NCI-H82 (cell line): Measurements from ENCODE around the gene LIME1.
"Not testable (repeated sequence)": the region's sequence is repeated elsewhere in the genome, so short reads cannot be mapped to it uniquely, and the experiment has no call there.

Experiments used
- DNase-seq: peaks from one replicate; lab custom pipeline; 2025; lab: John Stamatoyannopoulos, UW

LIME1 gene

DNA sequence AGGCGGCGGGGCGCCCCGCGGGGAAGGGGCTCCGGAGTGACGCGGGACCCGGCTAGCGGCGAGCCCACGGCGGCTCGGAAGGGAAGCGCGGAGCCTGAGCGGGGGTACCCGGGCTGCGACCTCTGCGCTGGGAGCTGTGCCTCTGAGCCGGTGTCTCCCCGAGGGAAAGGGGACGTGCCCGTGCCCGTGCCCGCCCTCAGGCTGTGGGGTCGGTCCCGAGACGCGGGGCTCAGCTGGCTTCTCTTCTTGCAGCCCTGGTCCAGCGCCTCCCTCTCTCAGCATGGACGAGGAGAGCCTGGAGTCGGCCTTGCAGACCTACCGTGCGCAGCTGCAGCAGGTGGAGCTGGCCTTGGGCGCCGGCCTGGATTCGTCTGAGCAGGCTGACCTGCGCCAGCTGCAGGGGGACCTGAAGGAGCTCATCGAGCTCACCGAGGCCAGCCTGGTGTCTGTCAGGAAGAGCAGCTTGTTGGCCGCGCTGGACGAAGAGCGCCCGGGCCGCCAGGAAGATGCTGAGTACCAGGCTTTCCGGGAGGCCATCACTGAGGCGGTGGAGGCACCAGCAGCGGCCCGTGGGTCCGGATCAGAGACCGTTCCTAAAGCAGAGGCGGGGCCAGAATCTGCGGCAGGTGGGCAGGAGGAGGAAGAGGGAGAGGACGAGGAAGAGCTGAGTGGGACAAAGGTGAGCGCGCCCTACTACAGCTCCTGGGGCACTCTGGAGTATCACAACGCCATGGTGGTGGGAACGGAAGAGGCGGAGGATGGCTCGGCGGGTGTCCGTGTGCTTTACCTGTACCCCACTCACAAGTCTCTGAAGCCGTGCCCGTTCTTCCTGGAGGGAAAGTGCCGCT lies 27.9 kb upstream of the LIME1 start:
- no peak for DNase-seq

DNA sequence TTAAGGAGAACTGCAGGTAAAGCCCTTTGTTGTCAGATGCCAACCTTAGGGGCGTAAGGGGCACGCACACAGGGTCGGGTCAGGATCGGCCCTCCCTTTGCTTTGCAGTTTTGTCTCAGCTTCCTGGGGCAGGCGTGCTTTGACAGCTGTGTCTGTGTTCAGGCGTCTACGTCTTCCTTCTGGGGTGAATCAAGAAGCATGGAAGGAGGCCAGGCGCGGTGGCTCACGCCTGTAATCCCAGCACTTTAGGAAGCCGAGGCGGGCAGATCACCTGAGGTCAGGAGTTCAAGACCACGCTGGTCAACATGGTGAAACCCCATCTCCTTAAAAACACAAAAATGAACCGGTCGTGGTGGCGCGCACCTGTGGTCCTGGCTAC lies 27.3 kb upstream of the LIME1 start:
- no peak for DNase-seq

DNA sequence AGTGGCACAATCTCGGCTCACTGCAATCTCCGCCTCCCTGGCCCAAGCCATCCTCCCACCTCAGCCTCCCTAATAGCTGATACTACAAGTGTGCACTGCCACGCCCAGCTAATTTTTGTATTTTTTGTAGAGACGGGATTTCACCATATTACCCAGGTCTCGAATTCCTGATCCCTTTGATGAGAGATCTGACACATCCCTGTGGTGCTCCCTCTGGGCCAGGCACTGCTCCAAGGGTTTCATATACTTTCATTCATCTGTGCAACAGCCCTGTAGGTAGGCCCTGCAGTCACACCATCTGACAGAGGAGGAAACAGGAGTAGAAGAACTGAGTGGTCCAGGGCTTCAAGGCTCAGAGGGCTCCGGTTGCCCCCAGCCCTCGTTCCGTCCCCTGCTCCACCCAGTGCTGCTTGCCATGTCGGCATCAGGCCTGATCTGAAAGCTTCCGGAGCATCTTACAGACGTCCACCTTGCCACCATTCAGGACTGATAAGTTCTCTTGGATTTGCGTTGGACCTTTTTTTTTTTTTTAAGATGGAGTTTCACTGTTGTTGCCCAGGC lies 25.3 kb upstream of the LIME1 start:
- DNase-seq = no peak

DNA sequence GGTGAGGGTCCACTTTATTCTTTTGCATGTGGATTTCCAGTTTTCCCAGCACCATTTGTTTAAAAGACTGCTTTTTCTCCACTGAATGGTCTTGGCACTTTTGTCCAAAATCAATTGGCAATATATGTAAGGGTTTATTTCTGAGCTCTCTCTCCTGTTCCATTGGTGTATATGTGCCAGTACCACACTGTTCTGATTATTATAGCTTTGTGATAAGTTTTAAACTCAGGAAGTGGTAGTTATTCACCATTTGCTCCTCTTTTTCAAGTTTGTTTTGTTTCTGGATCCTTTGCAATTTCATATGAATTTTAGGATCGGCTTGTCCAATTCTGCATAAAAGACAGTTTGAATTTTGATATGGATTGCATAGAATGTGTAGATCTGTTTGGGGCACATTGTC lies 24.3 kb upstream of the LIME1 start:
- no peak for DNase-seq

DNA sequence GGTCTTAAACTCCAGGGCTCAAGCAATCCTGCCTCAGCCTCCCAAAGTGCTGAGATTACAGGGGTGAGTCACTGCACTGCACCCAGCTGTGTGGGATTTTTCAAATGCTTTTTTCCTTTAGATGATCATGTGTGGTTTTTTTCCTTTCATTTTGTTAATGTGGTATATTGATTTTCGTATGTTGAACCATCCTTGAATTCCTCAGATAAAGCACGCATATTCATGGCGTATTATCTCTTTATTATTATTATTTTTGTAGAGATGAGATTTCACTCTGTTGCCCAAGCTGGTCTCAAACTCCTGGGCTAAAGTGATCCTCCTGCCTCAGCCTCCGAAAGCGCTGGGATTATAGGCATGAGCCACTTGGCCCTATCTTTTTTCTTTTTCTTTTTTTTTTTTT lies 21.6 kb upstream of the LIME1 start:
- DNase-seq = no peak

DNA sequence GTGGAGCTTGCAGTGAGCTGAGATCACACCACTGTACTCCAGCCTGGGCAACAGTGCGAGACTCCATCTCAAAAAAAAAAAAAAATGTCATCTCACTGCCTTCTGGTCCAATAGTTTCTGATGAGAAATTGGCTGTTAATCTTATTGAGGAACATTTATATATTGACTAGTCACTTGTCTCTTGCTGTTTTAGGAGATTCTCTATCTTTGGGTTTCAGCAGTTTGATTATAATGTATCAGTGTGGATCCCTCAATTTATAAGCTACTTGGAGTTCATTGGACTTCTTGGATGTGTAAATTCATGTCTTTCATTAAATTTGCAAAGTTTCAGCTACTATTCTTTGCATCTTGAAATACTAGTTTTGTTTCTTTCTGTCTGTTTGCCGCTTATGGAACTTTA lies 17.5 kb upstream of the LIME1 start:
- DNase-seq = no peak

DNA sequence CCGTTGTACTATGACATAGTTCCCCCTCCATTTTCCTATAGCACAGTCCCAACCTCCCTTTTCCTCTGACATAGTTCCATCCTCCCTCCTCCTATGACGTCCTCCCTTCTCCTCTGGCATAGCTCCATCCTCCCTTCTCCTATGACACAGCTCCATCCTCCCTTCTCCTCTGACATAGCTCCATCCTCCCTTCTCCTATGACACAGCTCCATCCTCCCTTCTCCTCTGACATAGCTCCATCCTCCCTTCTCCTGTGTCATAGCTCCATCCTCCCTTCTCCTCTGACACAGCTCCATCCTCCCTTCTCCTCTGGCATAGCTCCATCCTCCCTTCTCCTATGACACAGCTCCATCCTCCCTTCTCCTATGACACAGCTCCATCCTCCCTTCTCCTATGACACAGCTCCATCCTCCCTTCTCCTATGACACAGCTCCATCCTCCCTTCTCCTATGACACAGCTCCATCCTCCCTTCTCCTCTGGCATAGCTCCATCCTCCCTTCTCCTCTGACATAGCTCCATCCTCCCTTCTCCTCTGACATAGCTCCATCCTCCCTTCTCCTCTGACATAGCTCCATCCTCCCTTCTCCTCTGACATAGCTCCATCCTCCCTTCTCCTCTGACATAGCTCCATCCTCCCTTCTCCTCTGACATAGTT lies 13.4 kb upstream of the LIME1 start:
- DNase-seq = not testable (repeated sequence)

DNA sequence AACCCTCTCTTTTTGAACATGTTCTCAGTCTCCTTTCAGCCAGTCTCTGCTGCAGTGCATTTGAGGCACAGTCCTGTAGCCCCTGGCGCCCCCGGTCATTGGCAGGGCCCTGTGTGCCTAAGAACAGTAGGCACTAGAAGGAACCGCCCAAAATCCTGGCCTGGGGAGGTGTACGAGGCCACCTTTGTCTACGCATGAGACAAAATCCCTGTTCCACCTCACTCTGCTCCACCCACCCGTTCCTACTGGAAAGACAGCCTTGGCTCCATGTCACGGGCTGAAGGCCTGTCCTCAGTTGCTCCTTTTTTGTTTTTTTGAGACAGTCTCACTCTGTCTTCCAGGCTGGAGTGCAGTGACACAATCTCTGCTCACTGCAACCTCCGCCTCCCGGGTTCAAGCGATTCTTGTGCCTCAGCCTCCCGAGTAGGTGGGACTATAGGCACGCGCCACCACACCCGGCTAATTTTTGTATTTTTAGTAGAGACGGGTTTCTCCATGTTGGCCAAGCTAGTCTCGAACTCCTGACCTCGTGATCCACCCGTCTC lies 6.2 kb upstream of the LIME1 start:
- not testable (repeated sequence) for DNase-seq

DNA sequence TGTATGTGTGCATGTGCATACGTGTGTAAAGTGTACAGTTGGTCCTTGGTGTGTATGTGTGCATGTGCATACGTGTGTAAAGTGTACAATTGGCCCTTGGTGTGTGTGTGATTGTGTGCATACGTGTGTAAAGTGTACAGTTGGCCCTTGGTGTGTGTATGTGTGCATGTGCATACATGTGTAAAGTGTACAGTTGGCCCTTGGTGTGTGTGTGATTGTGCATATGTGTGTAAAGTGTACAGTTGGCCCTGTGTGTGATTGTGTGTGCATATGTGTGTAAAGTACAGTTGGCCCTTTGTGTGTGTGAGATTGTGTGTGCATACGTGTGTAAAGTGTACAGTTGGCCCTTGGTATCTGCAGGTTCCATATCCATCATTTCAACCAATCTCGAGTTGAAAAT lies 5.1 kb upstream of the LIME1 start:
- DNase-seq = no peak

DNA sequence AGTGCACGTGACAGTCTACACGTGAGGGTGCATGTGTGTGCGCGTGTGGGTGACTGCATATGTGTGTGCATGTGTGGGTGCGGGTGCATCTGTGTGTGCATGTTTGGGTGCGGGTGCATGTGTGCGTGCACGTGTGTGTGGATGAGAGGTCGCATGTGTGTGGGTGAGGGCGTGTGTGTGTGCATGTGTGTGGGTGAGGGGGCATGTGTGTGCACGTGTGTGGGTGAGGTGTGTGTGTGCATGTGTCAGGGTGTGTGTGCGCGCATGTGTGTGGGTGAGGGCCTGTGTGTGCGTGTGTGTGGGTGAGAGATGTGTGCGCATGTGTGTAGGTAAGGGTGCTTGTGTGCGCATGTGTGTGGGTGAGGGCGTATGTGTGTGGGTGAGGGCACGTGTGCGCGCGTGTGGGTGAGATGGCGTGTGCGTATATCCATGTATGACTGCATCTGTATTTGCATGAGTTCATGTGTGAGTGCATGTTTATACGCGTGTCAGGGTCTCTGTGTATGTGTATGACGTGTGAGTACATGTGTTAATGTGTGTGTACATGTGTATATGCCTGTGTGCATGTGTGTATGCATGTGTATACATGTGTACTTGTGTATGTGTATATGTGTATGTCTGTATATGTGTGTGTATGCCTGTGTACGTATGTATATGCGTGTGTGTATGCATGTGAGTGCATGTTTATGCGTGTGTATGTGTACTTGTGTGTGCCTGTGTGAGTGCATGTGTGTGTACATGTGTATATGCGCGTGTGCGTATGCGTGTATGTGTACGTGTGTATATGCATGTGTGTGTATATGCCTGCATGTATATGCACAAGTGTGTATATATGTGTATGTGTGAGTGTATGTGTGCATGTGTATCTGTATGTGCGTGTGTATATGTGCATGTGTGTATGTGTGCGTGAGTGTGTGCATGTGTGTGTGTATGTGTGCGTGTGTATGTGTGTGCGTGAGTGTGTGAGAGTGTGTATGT lies 4.1 kb upstream of the LIME1 start:
- no peak for DNase-seq

DNA sequence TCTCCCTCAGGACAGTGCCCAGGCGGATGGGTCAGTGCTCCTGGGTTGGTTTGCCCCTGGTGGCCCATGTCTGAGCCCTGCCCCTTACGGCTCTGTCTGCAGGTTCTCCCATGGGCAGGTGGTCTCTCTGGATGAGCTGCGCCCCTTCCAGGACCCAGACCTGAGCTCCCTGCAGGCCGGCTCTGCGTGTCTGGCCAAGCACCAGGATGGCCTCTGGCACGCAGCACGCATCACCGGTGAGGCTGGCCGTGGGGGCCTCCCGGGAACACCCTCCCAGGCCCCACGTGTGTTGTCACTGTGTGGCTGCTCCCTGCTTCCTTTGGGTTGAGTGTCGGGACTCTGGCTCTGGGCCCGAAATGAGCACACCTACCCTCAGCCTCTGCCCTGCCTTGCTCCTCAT lies 3.3 kb upstream of the LIME1 start:
- DNase-seq = no peak

DNA sequence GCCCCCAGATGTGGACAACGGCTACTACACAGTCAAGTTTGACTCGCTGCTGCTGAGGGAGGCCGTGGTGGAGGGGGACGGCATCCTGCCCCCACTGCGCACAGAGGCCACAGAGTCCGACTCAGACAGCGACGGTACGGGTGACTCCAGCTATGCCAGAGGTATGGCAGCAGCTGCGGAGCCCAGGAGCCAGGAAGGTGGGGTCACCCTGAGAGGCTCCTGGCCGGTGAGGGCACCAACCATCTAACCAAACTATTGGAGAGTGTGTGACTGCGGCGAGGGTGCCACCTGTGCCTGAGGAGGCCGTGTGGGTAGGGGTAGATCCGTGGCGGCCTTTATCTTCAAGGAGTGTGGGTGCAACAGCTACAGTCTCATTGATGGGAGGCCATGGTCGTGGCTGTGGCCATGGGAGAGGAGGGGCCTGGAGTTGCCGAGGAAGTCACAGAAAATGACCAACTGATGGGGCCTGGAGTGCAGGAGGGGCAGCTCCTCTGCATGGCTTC lies 2.8 kb upstream of the LIME1 start:
- no peak for DNase-seq

DNA sequence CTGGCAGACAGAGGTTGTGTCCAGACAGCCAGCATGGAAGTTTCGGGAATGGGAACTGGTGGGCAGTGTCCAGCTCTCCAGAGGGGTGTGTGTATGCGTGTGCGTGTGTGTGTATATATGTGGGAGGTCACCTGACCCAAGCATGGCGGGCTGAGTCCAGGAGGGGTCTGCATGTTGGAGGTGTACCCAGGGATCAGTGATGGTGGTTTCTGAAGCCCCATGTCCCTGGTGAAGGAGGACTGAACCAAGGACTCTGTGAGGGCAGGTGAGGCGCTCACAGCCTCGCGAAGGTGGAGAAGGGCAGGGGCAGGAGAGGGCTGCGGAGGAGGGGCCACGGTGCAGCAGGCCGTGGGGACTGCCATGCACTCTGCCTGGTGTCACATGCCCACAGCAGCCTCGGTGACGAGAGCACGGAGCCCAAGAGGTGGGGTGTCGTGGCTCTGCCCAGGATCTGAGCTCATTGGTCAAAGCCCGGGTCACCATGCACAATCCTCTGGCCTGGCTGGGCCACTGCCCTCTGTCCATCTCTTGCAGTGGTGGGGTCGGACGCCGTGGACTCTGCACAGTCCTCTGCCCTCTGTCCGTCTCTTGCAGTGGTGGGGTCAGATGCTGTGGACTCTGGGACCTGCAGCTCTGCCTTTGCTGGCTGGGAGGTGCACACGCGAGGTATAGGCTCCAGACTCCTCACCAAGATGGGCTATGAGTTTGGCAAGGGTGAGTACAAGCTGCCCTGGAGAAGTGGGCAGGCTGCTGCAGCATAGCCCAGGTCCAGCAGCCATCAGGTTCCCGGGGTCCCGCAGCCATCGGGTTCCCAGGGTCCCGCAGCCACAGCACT lies 2.1 kb upstream of the LIME1 start:
- DNase-seq = no peak

DNA sequence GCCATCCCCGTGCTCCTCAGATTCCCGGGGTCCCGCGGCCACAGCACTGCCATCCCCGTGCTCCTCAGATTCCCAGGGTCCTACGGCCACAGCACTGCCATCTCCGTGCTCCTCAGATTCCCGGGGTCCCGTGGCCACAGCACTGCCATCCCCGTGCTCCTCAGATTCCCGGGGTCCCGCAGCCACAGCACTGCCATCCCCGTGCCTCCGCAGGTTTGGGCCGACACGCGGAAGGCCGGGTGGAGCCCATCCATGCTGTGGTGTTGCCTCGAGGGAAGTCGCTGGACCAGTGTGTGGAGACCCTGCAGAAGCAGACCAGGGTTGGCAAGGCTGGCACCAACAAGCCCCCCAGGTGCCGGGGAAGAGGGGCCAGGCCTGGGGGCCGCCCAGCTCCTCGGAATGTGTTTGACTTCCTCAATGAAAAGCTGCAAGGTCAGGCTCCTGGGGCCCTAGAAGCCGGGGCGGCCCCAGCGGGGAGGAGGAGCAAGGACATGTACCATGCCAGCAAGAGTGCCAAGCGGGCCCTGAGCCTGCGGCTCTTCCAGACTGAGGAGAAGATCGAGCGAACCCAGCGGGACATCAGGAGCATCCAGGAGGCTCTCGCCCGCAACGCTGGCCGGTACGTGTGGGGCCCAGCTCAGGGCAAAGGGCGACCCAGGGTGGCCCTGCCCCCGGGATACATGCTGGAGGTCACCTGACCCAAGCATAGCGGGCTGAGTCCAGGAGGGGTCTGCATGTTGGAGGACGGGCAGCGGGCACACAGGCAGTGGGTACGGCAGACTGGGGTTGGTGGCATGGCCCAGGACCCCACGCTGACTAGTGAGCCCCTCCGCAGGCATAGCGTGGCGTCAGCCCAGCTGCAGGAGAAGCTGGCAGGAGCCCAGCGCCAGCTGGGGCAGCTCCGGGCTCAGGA lies 1.3 kb upstream of the LIME1 start:
- no peak for DNase-seq

DNA sequence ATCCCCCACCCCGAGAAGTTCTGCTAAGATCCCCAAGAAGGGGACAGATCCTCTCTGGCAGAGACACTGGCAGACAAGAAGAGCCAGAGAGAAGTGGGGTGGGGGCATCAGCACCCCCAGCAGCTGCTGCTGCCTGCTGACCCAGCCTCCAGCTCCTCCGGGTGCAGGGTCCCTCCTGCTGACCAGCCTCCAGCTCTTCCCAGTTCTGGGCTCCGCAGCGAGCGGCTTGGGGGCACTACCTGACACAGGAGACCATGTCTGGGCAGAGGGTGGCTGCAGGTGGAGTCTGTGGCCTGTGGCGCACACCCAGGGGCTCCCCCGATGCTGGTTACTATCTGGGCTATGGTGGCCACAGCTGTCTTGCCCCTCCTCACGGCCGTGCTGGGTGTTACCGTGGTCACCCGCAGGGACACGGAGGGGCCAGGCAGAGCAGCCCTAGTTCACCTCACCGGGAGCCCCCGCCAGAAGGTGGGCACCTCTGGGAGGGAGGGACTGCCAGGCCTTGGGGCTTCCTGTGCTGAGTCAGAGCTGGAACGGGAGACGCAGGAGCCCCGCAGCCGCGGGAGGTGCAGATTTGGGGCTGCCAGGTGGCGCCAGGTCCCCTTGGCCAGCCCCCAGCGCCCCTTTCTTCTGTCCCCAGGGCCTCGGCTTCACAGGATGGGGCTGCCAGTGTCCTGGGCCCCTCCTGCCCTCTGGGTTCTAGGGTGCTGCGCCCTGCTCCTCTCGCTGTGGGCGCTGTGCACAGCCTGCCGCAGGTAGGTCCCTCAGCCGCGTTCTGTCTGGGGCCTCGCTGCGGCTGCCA lies 630 bp downstream of the LIME1 start:
- DNase-seq = no peak

DNA sequence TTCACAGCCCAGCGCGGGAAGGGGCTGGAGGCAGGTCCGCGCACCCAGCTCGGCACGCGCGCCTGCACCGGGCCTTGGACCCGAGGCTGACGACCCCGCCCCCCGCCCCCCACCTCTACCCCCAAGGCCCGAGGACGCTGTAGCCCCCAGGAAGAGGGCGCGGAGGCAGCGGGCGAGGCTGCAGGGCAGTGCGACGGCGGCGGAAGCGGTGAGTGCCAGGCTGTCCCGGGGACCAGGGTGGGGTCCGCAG lies 1.2 kb downstream of the LIME1 start:
- DNase-seq = no peak

DNA sequence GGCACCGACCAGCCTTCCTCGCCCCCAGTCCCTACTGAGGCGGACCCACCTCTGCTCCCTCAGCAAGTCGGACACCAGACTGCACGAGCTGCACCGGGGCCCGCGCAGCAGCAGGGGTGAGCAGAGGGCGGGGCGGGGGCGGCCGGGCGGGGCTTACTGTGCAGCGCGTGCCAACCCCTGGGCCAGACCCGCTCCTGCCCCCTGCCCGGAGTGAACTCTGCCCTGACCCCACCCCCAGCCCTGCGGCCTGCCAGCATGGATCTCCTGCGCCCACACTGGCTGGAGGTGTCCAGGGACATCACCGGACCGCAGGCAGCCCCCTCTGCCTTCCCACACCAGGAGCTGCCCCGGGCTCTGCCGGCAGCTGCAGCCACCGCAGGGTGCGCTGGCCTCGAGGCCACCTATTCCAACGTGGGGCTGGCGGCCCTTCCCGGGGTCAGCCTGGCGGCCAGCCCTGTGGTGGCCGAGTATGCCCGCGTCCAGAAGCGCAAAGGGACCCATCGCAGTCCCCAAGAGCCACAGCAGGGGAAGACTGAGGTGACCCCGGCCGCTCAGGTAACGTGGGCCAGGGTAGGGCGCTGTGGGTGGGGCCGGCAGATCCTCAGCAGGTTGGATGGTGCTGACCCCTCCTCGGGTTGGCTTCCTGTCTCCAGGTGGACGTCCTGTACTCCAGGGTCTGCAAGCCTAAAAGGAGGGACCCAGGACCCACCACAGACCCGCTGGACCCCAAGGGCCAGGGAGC lies 1.7 kb downstream of the LIME1 start:
- no peak for DNase-seq

DNA sequence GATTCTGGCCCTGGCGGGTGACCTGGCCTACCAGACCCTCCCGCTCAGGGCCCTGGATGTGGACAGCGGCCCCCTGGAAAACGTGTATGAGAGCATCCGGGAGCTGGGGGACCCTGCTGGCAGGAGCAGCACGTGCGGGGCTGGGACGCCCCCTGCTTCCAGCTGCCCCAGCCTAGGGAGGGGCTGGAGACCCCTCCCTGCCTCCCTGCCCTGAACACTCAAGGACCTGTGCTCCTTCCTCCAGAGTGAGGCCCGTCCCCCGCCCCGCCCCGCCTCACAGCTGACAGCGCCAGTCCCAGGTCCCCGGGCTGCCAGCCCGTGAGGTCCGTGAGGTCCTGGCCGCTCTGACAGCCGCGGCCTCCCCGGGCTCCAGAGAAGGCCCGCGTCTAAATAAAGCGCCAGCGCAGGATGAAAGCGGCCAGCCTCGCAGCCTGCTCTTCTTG lies 2.2 kb downstream of the LIME1 start:
- DNase-seq = peak; percentile 58
